Endodermal cell (in vitro differentiated cells): ENCODE results near the gene HEG1. TPM values are rescaled to one million over a fixed set of nuclear protein-coding genes. Genes with fewer than 3 reads are reported as not detected.

Experiments used
- DNase-seq: peaks from one replicate; pipeline ENCODE4 v3.0.0-alpha.2; 2017
- H3K27ac ChIP-seq: 2 replicates; pipeline ENCODE4 v1.5.1; 2013; ENCODE audit warnings: mild to moderate bottlenecking, low read depth, low read length, moderate library complexity
- H3K27me3 ChIP-seq: 2 replicates; pipeline ENCODE4 v1.6.1; 2013; ENCODE audit warnings: mild to moderate bottlenecking, low read length, moderate library complexity; ENCODE audit not compliant: insufficient read depth, control insufficient read depth, poor library complexity, severe bottlenecking
- H3K36me3 ChIP-seq: 2 replicates; pipeline ENCODE4 v1.7.0; 2013; ENCODE audit warnings: mild to moderate bottlenecking, low read length, moderate library complexity; ENCODE audit not compliant: control insufficient read depth, insufficient read depth
- H3K4me1 ChIP-seq: one replicate; pipeline ENCODE4 v1.7.0; 2013; ENCODE audit warnings: low read length; ENCODE audit not compliant: control insufficient read depth, insufficient read depth
- H3K4me3 ChIP-seq: 2 replicates; pipeline ENCODE4 v1.5.1; 2013; ENCODE audit warnings: mild to moderate bottlenecking, low read length, moderate library complexity
- H3K9ac ChIP-seq: 2 replicates; pipeline ENCODE4 v1.6.1; 2013; ENCODE audit warnings: mild to moderate bottlenecking, low read length, moderate library complexity; ENCODE audit not compliant: poor library complexity, severe bottlenecking; ENCODE audit errors: extremely low read depth
- H3K9me3 ChIP-seq: 2 replicates; pipeline ENCODE4 v1.6.1; 2013; ENCODE audit warnings: mild to moderate bottlenecking, low read length, moderate library complexity; ENCODE audit not compliant: control insufficient read depth
- H3K27ac Mint-ChIP-seq: 2 replicates; pipeline ENCODE4 v1.8.0; 2020; ENCODE audit warnings: mixed read lengths
- H3K27me3 Mint-ChIP-seq: 2 replicates; pipeline ENCODE4 v1.8.0; 2021; ENCODE audit warnings: mild to moderate bottlenecking, mixed read lengths; ENCODE audit not compliant: insufficient read depth
- H3K36me3 Mint-ChIP-seq: 2 replicates; pipeline ENCODE4 v1.8.0; 2020; ENCODE audit warnings: low read depth, mixed read lengths
- H3K4me1 Mint-ChIP-seq: 2 replicates; pipeline ENCODE4 v1.8.0; 2020; ENCODE audit warnings: mixed read lengths
- H3K4me3 Mint-ChIP-seq: 2 replicates; pipeline ENCODE4 v1.8.0; 2020; ENCODE audit warnings: mild to moderate bottlenecking, moderate library complexity, mixed read lengths
- H3K9me3 Mint-ChIP-seq: 2 replicates; pipeline ENCODE4 v1.8.0; 2020; ENCODE audit warnings: mild to moderate bottlenecking, mixed read lengths
- WGBS, 2 experiments: methylation state at CpG; one replicate each; pipeline versions ENCODE4 v1.1.5 to v1.1.7; 2013; ENCODE audit warnings: missing lambda C conversion rate in 2 of 2, mixed read lengths in 1 of 2; ENCODE audit not compliant: insufficient coverage in 1 of 2, insufficient read length in 1 of 2; 5-methylcytosine and 5-hydroxymethylcytosine counted together
- total RNA-seq, 2 donors: library from RNA; stranded (reverse); fragmentation: NEBNext Ultra II Directional in 1 of 2; extraction: Animal tissue kit (Norgen Biotek cat#: 25700) in 1 of 2; gene quantifications; 2 replicates in 1 of 2; 3 replicates in 1 of 2; pipeline ENCODE4 v1.2.1, GENCODE V29; 2021
- TF ChIP-seq, protein P1 (sequence below): fragments of 200-600 bp; sonication (generic); conservative IDR thresholded peaks from 2 replicates; pipeline ENCODE4 v1.5.0; 2021; ENCODE audit warnings: antibody characterized with exemption, mild to moderate bottlenecking

The HEG1 gene
- total RNA-seq, 2 donors from 2014 or later, result 25.5 to 27.0 TPM

DNA sequence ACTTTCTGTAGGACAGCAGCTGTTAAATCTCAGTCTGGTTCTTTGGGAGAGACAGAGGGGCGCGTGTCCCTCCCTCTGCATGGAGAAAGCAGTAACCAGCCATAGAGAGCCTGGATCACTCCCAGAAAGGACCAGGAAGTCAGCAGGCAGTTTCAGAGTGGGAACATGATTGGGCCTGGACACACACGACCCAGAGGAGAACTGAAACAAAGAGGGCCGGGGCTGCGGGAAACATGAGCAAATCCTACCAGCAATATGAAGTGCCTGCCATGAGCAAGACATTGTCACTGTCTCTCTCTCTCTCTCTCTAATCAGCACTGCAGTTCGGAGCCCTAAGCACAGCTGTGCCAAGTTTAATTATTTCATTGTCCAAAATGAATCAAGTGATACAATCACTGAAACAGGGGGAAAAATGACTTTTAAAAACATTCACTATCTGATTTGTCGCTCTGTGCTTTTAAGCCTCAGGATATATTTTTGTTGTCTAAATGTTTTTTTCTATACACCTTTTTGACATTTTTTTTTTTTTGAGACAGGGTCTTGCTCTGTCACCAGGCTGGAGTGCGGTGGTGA is 138.9 kb downstream of the HEG1 start:
- DNase-seq, result no peak
- Histone ChIP-seq H3K9me3 (no peaks in the 10 kb centered on the region), H3K4me3 (no peak overlapping the region), H3K9ac (no peak overlapping the region), H3K27ac (no peak overlapping the region), H3K4me1 (no peaks in the 10 kb centered on the region), H3K27me3 (no peaks in the 10 kb centered on the region), H3K36me3 (no peaks in the 10 kb centered on the region)
- Mint-ChIP-seq H3K4me1 (peaks cover 11% of the 10 kb centered on the region), H3K27me3 (no peaks in the 10 kb centered on the region), H3K27ac (no peak overlapping the region), H3K36me3 (no peaks in the 10 kb centered on the region), H3K9me3 (no peaks in the 10 kb centered on the region), H3K4me3 (no peak overlapping the region)
- WGBS, 2 experiments, result 88 to 91% methylated on average over 6 to 8 of the region's 8 CpGs
- TF ChIP-seq, protein P1, sequence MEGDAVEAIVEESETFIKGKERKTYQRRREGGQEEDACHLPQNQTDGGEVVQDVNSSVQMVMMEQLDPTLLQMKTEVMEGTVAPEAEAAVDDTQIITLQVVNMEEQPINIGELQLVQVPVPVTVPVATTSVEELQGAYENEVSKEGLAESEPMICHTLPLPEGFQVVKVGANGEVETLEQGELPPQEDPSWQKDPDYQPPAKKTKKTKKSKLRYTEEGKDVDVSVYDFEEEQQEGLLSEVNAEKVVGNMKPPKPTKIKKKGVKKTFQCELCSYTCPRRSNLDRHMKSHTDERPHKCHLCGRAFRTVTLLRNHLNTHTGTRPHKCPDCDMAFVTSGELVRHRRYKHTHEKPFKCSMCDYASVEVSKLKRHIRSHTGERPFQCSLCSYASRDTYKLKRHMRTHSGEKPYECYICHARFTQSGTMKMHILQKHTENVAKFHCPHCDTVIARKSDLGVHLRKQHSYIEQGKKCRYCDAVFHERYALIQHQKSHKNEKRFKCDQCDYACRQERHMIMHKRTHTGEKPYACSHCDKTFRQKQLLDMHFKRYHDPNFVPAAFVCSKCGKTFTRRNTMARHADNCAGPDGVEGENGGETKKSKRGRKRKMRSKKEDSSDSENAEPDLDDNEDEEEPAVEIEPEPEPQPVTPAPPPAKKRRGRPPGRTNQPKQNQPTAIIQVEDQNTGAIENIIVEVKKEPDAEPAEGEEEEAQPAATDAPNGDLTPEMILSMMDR, result no peak

Other genes starting within 250 kb of the HEG1 start
- 100 to 1,000 TPM; 262 to 329 TPM for gene ITGB5, start 168.6 kb downstream of the HEG1 start, total RNA-seq
- gene MUC13, start 121.2 kb downstream of the HEG1 start, total RNA-seq, result under 1 TPM in 1 of 2 donors, not detected in 1; 0.15 TPM
- 10 to 100 TPM; 17.3 to 18.6 TPM for gene SLC12A8, start 156.8 kb upstream of the HEG1 start, total RNA-seq